Activated T-helper 1 cell treated with anti-CD3 and anti-CD28 coated beads, Interleukin-12 subunit alpha, Interleukin-12 subunit beta, Interleukin-2, Interleukin-4 antibody, amounts not matched to agents 30 ng/mL and 10 ng/mL and 1 ng/mL, durations not matched to agents 14 hours and 24 hours and 36 hours (primary cell): ENCODE data around the gene MSI2. TPM values are rescaled to one million over a fixed set of nuclear protein-coding genes. Genes with fewer than 3 reads are reported as not detected.
A peak's percentile ranks its signal among the peaks of the same experiment; 100 is the strongest.

Experiments
- DNase-seq: peaks from one replicate; pipeline ENCODE4 v3.0.0; 2021; ENCODE audit warnings: low spot score
- H3K27ac Mint-ChIP-seq: one replicate; pipeline ENCODE4 v1.8.0; 2021; ENCODE audit warnings: mild to moderate bottlenecking, mixed read lengths
- H3K27me3 Mint-ChIP-seq: one replicate; pipeline ENCODE4 v1.8.0; 2022; ENCODE audit warnings: mild to moderate bottlenecking, moderate library complexity, mixed read lengths; ENCODE audit not compliant: insufficient read depth
- H3K36me3 Mint-ChIP-seq: one replicate; pipeline ENCODE4 v1.8.0; 2021; ENCODE audit warnings: low read depth, mixed read lengths
- H3K4me1 Mint-ChIP-seq: one replicate; pipeline ENCODE4 v1.8.0; 2021; ENCODE audit warnings: low read depth, mixed read lengths
- H3K4me3 Mint-ChIP-seq: one replicate; pipeline ENCODE4 v1.8.0; 2021; ENCODE audit warnings: mild to moderate bottlenecking, moderate library complexity, mixed read lengths
- H3K9me3 Mint-ChIP-seq: one replicate; pipeline ENCODE4 v1.8.0; 2021; ENCODE audit warnings: mixed read lengths
- intact Hi-C: fragments of 100-400 bp; cut with micrococcal nuclease; formaldehyde crosslinking; loops from one replicate; pipeline ENCODE4 v1.15.1; 2024
- total RNA-seq: library from RNA; stranded (reverse); gene quantifications from 2 replicates; pipeline ENCODE4 v1.2.3, GENCODE V29; 2022

The MSI2 gene
- total RNA-seq, 1 donor from 2014 or later = 278 TPM

DNA sequence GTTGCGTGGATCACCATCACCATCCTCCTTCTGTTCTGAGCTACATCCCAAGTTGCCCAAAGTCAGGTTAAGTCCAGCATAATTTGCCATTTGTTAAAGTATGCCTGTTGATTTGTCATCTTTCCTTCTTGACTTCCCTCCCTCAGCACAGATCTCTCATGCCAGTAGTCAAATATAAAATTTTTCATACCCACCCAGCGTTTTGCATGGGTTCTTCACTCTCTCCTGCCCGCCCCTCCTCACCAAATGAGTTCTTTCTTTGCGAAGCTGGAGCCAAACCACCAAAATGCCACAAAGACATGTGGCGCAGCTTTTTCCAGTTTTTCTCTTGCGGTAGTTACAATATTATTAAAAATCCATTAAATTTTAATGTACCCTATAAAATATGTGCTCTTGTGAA, 167.2 kb downstream of the MSI2 start:
- H3K36me3 Mint-ChIP-seq = peaks cover 28% of the 10 kb centered on the region
- H3K4me3 Mint-ChIP-seq = no peak overlapping the region
- peaks cover 48% of the 10 kb centered on the region for H3K4me1 Mint-ChIP-seq
- intact Hi-C loops = no loop called here
- DNase-seq = no peak
- no peaks in the 10 kb centered on the region for H3K9me3 Mint-ChIP-seq
- H3K27ac Mint-ChIP-seq = peak overlapping the region; percentile 32
- H3K27me3 Mint-ChIP-seq = no peaks in the 10 kb centered on the region

DNA sequence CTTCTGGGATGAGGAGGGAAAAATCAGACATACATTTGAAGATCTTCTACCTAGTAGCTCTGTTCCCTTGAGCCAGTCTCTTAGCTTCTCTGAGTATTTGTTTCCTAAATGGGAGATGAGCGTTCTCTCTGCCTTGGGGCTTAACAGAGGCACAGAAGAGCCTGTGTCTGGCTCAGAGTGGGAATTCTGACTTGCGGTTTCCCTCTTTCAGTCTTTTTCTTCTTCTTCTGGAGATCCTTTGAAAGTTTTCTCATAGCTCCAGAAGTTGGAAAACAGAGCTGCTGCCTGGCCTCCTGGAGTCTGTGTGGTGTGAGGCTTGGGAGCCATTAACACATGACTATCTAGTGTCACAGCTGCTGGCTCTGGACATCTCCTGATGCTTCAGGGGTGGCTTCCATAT, 167.9 kb downstream of the MSI2 start:
- Mint-ChIP-seq H3K36me3 (peaks cover 28% of the 10 kb centered on the region), H3K27me3 (no peaks in the 10 kb centered on the region), H3K4me3 (no peak overlapping the region), H3K27ac (no peak overlapping the region), H3K9me3 (no peaks in the 10 kb centered on the region), H3K4me1 (peaks cover 45% of the 10 kb centered on the region)
- no peak for DNase-seq
- intact Hi-C loops = no loop called here

DNA sequence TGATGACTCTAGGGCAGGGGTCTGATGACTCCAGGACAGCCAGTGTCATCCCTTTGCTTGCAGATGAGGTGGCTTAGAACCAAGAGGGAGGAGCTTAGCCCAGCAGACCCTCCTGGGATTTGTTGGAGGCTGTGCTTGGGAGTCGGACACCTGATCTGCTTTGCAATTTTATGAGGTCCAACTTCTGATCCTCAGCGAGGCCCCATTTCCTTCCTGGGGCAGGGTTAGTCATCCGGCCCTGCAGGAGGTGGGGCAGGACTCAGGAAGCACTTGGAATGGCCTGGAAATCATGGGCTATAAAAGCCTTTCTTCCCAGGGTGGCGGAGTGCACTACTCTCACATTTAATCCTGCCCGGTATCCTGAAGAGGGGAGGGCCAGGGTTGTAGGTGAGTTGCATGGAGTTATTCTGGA, 168.5 kb downstream of the MSI2 start:
- no peaks in the 10 kb centered on the region for H3K9me3 Mint-ChIP-seq
- H3K4me3 Mint-ChIP-seq = no peak overlapping the region
- peaks cover 28% of the 10 kb centered on the region for H3K36me3 Mint-ChIP-seq
- no peak overlapping the region for H3K27ac Mint-ChIP-seq
- H3K4me1 Mint-ChIP-seq = peaks cover 45% of the 10 kb centered on the region
- no peak for DNase-seq
- intact Hi-C loops = loop anchor here (5.0 kb wide), 1 partner anchor 67 kb away; no protein-coding TSS in a partner anchor
- H3K27me3 Mint-ChIP-seq = no peaks in the 10 kb centered on the region

DNA sequence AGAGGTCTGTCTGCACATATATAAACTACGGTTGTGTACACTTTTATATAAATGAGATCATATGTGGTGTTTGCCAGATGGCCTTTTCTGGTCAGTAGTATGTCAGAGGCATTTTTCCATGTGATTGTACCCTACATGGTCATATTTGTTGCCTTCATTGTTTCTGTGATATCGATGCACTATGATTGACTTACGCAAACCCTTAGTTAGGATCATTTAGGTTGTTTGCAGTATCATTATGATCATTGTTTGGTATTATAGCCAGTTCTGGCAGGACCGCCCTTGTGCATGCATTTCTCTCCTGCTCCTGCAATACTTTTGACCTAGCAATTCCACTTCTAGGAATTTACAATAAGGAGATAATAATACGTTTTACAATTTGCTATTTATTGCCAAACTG, 169.1 kb downstream of the MSI2 start:
- Mint-ChIP-seq H3K4me1 (peaks cover 49% of the 10 kb centered on the region), H3K4me3 (no peak overlapping the region), H3K27ac (peak overlapping the region; percentile 34), H3K9me3 (no peaks in the 10 kb centered on the region), H3K36me3 (peaks cover 29% of the 10 kb centered on the region), H3K27me3 (no peaks in the 10 kb centered on the region)
- intact Hi-C loops = loop anchor here (5.0 kb wide), 1 partner anchor 68 kb away; no protein-coding TSS in a partner anchor
- no peak for DNase-seq

DNA sequence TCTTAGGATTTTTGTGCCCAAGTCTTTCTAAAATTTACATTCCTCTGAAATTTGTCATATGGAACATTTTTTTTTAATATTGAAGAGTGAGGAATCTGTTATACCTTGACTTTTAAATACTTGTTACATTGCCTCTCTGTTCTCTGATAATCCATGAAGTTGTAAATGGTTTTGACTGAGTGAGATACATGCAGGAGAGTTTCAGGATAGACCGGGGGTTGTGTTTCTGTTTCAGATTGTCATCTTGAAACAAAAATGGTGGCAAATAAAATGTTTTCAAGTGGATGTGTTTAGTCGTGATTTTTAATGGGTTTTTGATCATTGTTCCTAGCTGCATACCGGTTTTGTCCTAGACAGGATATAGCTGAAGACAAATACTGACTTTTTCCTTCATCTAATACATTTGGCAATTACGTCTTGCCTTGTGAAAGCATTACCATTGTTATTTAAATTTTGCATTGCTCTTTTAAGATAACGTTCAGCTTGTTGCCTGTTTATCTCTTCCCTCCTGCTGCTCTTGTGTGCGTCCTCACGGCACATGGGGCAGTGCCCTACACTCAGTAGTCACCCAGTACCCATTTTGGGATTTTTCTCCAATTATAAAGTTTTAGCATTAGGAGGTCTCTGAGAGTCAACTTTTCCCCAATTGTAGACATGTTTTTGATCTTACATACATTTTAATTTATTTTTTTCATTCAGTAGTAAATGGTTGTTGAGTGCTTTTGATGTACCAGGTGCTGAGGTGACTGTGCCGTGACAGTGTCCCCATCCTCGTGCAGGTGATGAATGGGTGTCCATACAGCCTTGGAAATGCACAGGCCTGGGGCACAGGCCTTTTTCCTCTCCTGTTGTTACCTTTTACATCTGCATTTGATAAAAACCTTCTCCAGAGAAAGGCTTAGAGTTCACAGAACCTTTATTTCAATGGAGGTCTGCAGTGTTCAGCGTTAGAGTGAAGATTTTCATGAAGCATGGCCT, 169.9 kb downstream of the MSI2 start:
- Mint-ChIP-seq H3K4me1 (peaks cover 49% of the 10 kb centered on the region), H3K9me3 (no peaks in the 10 kb centered on the region), H3K36me3 (peaks cover 28% of the 10 kb centered on the region), H3K27ac (peak overlapping the region; percentile 34), H3K27me3 (no peaks in the 10 kb centered on the region), H3K4me3 (no peak overlapping the region)
- intact Hi-C loops = loop anchor here (5.0 kb wide), 1 partner anchor 69 kb away; no protein-coding TSS in a partner anchor
- no peak for DNase-seq

DNA sequence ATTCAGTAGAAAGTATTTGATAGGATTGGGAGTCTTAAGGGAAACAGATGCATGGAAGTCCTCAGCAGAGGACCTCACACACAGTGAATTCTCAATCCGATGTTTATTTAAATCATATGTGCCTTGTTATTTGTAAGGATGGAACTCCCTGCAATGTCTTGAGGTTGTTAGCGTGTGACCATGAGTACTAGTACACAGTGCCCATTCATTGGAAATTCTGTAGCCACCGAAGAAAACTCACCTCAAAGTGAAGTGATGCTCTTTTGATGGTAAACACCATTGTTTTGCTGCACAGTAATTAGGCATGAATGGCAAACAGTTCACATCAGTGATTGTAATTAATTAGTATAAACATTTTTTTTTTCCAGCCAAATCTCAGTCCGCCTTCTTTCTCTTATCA, 173.6 kb downstream of the MSI2 start:
- H3K36me3 Mint-ChIP-seq = peaks cover 19% of the 10 kb centered on the region
- H3K9me3 Mint-ChIP-seq = no peaks in the 10 kb centered on the region
- no peaks in the 10 kb centered on the region for H3K27me3 Mint-ChIP-seq
- no peak overlapping the region for H3K27ac Mint-ChIP-seq
- H3K4me3 Mint-ChIP-seq = no peak overlapping the region
- DNase-seq = no peak
- H3K4me1 Mint-ChIP-seq = peaks cover 46% of the 10 kb centered on the region
- intact Hi-C loops = loop anchor here (5.0 kb wide), 1 partner anchor 73 kb away; no protein-coding TSS in a partner anchor

DNA sequence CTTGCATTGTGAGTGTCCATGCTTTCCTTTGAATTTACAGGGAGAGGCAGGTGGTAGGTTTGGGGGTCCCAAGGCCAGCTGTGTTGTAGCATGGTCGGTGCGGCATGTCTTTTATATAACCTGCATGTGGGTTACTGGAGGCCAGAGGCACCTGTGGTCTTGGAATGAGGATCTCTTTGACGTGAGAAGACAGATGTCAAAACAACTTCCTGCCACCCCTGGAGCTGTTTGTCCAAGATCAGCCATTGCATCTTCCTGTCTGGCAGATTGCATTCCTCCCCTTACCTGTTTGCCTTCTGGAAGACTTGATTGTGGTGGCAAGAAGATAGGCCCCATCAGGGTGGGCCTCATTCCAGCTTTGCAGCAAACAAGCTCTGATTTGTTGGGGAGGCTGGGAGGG, 175.1 kb downstream of the MSI2 start:
- DNase-seq = no peak
- Mint-ChIP-seq H3K27ac (peak overlapping the region; percentile 29), H3K9me3 (no peaks in the 10 kb centered on the region), H3K27me3 (no peaks in the 10 kb centered on the region), H3K4me3 (no peak overlapping the region), H3K4me1 (peaks cover 43% of the 10 kb centered on the region), H3K36me3 (peaks cover 26% of the 10 kb centered on the region)
- intact Hi-C loops = no loop called here

DNA sequence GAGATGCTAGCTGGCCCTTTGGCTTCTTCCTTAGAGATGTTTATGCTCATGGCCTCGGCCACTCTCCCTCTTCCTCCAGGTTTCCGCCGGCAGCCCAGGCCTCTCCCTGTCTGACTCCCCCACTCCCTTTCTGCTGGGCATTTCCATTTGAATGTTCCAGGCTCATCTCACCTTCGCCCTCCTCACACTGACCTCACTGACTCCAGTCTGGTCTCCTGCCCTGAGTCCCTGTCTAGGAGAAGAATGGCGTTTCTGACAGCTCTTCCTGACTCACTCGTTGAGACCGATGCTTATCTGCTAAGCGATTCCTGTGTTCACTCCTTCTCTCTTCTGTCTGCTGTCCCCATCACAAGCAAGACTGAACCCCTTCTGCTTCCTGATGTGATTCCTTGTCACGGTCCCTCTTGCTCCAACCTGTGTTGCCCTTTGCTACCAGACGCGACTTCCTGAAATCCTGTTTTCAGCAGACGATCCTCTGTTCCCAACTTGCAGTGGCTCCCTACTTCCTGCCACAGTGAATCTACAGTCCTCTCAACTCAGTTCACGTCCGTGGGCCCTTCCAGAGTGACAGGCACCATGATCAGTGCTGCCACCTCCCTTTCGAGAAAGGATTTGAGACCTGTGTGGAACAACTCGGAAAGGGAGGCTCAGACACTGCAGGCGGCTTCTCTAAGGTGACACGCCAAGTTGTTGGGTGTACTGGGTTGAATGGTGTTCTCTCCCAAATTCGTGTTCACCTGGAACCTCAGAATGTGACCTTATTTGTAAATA, 176.4 kb downstream of the MSI2 start:
- DNase-seq = no peak
- Mint-ChIP-seq H3K9me3 (no peaks in the 10 kb centered on the region), H3K4me3 (no peak overlapping the region), H3K4me1 (peaks cover 49% of the 10 kb centered on the region), H3K27ac (peak overlapping the region; percentile 2), H3K27me3 (no peaks in the 10 kb centered on the region), H3K36me3 (peaks cover 30% of the 10 kb centered on the region)
- intact Hi-C loops = no loop called here

DNA sequence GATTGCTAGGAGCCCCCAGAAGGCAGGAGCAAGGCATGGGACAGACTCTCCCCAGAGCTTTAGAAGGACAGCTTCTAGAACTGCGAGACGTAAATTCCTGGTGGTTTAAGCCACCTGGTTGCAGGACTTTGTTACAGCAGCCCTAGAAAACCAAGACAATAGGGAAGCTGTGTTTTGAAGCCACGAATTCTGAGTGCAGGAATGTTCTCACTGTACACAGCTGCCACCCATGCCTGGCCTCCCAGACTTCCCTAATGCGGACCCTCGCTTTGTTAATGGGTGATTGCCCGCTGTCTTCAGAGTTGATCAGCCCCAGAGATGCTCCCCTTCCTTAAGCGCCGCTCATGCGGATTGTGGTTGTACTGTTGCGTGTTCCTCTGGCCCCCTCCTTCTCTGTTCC, 177.1 kb downstream of the MSI2 start:
- Mint-ChIP-seq H3K27me3 (no peaks in the 10 kb centered on the region), H3K4me1 (peaks cover 57% of the 10 kb centered on the region), H3K36me3 (peaks cover 33% of the 10 kb centered on the region), H3K27ac (no peak overlapping the region), H3K9me3 (no peaks in the 10 kb centered on the region), H3K4me3 (no peak overlapping the region)
- intact Hi-C loops = no loop called here
- no peak for DNase-seq

DNA sequence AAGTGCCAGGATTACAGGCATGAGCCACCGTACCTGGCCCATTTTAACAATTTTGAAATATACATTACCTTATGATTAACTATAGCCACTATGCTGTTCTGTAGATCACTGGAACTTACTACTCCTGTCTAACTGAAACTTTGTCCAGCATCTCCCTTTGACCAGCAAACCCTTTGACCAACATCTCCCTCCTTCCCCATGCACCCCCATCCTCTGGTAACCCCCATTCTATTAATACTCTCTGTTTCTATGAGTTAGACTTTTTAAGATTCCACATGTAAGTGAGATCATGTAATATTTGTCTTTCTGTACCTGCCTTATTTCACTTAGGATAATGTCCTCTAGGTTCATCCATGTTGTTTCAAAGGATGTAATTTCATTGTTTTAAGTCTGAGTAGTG, 178.0 kb downstream of the MSI2 start:
- Mint-ChIP-seq H3K9me3 (no peaks in the 10 kb centered on the region), H3K36me3 (peaks cover 37% of the 10 kb centered on the region), H3K27me3 (peaks cover 2% of the 10 kb centered on the region), H3K27ac (no peak overlapping the region), H3K4me3 (no peak overlapping the region), H3K4me1 (peaks cover 64% of the 10 kb centered on the region)
- DNase-seq = no peak
- intact Hi-C loops = no loop called here

DNA sequence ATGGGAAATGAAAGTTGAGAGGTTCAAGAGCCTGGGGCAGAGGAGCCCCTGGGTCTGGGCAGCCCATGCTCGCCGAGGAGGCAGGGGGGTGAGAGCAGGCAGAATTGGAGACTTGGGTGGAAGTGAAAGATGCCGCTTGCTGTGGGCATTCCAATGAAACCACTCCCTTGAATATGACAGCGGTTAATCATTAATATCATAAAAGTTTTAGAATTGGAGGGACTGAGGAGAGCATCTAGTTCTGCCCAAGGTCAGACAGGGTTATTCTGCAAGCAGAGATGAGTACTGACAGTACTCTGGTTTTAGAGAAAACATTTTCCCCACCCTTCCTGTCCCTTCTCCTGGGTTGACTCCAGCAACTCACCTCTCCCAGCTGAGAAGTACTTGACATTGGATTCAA, 180.2 kb downstream of the MSI2 start:
- H3K27me3 Mint-ChIP-seq = peaks cover 2% of the 10 kb centered on the region
- peaks cover 71% of the 10 kb centered on the region for H3K4me1 Mint-ChIP-seq
- H3K36me3 Mint-ChIP-seq = peaks cover 31% of the 10 kb centered on the region
- DNase-seq = no peak
- no peak overlapping the region for H3K4me3 Mint-ChIP-seq
- H3K9me3 Mint-ChIP-seq = no peaks in the 10 kb centered on the region
- intact Hi-C loops = no loop called here
- peak overlapping the region; percentile 21 for H3K27ac Mint-ChIP-seq

DNA sequence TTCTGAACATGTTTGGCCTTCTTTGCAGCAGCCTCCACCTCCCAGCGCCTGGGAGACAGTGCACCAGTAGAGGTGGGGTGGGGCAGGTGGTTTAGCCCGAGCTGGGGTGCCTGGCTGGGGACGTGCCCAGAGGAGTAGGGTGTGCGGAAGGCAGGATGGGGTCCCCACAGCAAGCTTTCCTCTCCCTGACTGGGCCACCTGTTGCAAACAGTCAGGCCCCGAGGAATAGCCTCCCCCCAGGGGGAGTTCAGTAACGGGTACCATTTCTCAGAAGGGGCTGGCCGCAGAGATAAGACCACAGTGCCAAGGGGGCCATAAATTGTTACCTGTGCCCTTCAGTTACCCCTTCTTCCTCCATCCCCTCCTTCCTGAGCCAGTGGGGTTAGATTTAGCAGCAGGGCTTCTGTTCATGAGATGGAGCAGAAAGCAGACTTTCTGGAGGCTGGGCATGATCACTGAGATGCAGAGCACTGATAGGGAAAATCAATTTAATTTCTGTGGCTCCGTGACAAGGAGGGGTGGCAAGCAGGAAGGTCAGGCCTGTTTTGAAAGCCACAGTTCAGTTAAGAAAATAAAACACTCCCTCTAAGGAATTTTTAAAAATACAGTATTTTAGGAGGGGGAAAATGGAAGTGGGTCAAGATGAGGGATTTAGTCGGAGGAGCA, 181.9 kb downstream of the MSI2 start:
- Mint-ChIP-seq H3K27me3 (peaks cover 2% of the 10 kb centered on the region), H3K4me3 (no peak overlapping the region), H3K27ac (peak overlapping the region; percentile 67), H3K36me3 (peaks cover 25% of the 10 kb centered on the region), H3K4me1 (peaks cover 77% of the 10 kb centered on the region), H3K9me3 (no peaks in the 10 kb centered on the region)
- intact Hi-C loops = no loop called here
- no peak for DNase-seq
